GM13976 (cell line): ENCODE data around the gene CCL13.
"Not testable (repeated sequence)": the region's sequence is repeated elsewhere in the genome, so short reads cannot be mapped to it uniquely, and the experiment has no call there.

Experiments used
- DNase-seq: peaks from one replicate; pipeline ENCODE4 v3.0.0; 2012; ENCODE audit warnings: low spot score
- in situ Hi-C: fragments of 300-500 bp; cut with MboI; formaldehyde crosslinking; loops from one replicate; pipeline ENCODE4 v1.12.0; 2022; ENCODE audit warnings: low sequenced_read_pairs, mixed read lengths, inconsistent platforms; ENCODE audit not compliant: unreplicated experiment
- TF ChIP-seq, protein P1 (sequence below): IDR thresholded peaks from 2 replicates; pipeline ENCODE4 v1.5.1; 2012; ENCODE audit warnings: borderline replicate concordance, mild to moderate bottlenecking; ENCODE audit not compliant: insufficient read depth; ENCODE audit errors: extremely low read depth, missing control alignments, control extremely low read depth

CCL13 gene

GRCh38 chr17:34318474-34318873 lies 37.8 kb upstream of the CCL13 start:
- TF ChIP-seq, protein P1, sequence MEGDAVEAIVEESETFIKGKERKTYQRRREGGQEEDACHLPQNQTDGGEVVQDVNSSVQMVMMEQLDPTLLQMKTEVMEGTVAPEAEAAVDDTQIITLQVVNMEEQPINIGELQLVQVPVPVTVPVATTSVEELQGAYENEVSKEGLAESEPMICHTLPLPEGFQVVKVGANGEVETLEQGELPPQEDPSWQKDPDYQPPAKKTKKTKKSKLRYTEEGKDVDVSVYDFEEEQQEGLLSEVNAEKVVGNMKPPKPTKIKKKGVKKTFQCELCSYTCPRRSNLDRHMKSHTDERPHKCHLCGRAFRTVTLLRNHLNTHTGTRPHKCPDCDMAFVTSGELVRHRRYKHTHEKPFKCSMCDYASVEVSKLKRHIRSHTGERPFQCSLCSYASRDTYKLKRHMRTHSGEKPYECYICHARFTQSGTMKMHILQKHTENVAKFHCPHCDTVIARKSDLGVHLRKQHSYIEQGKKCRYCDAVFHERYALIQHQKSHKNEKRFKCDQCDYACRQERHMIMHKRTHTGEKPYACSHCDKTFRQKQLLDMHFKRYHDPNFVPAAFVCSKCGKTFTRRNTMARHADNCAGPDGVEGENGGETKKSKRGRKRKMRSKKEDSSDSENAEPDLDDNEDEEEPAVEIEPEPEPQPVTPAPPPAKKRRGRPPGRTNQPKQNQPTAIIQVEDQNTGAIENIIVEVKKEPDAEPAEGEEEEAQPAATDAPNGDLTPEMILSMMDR = no peak
- in situ Hi-C loops = no loop called here
- DNase-seq = no peak

- in situ Hi-C loops = no loop called here
- TF ChIP-seq, protein P1 = no peak
- DNase-seq = no peak
Observed at GRCh38 chr17:34319039-34319483, 37.2 kb upstream of the CCL13 start, which contains the start of gene CCL8. Gene CCL8 (plus strand): TSS chr17:34319435. CDS start chr17:34319502, 67 bp downstream.

- in situ Hi-C loops = no loop called here
- TF ChIP-seq, protein P1 = no peak
- no peak for DNase-seq
Observed at GRCh38 chr17:34321964-34322363, 34.3 kb upstream of the CCL13 start.

- in situ Hi-C loops, DNase-seq: not testable (repeated sequence)
Observed at GRCh38 chr17:34327580-34327979, 28.7 kb upstream of the CCL13 start.

- in situ Hi-C loops = no loop called here
- TF ChIP-seq, protein P1 = no peak
- DNase-seq = no peak
Observed at GRCh38 chr17:34337701-34338100, 18.6 kb upstream of the CCL13 start.

GRCh38 chr17:34339138-34339770 lies 17.0 kb upstream of the CCL13 start:
- no peak for DNase-seq
- TF ChIP-seq, protein P1 = no peak
- in situ Hi-C loops = no loop called here

DNA sequence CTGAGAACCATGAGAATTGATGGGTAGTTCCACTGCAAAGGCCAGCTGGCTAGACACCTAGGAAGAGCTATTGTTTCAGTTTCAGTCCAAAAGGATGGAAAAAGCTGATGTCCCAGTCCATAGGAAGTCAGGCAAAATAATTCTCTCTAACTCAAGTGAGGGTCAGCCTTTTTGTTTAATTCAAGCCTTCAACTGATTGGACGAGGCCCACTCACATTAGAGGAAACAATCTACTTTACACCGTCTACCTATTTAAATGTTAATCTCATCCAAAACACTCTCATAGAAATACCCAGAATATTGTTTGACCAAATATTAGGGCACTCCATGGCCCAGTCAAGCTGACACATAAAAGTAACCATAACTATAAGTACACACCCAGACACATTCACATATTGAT lies 14.4 kb upstream of the CCL13 start:
- in situ Hi-C loops = no loop called here
- no peak for DNase-seq
- TF ChIP-seq, protein P1 = no peak
